ENCODE measurements around the gene TCF3.
"Not testable (repeated sequence)": the region's sequence is repeated elsewhere in the genome, so short reads cannot be mapped to it uniquely, and the experiment has no call there.

The TCF3 gene

DNA sequence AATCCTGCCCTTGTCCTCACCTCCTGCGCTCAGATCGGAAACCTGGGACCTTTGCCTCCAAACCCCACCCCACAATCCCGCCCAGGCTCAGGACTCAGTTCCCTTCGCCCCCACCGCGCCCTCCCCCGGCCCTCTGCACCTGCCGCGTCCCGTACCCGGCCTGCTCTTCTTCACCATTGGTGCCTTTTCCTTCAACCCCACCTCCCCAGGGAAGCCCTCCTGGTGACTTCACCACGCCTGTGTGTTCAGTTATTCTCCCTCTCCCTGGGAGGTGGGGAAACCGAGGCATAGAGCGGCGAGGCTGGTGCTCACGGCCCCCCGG is 19.3 kb upstream of the TCF3 start:
- TF ChIP-seq CTCF (IDR thresholded peaks at IDR 0.05; ENCODE audit: low read depth, low read length) = no peak
- DNase-seq (ENCODE audit: extremely low read depth, low read depth) = no peak

DNA sequence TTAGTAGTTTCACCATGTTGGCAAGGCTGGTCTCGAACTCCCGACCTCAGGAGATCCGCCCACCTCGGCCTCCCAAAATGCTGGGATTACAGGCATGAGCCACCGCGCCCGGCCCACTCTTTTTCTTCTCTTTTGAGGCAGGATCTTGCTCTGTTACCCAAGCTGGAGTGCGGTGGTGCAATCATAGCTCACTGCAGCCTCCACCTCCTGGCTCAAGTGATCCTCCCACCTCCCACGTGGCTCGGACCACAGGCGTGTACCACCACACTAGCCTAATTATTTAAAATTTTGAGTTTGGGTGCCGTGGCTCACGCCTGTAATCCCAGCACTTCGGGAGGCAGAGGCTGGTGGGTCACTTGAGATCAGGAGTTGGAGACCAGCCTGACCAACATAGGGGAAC is 18.3 kb upstream of the TCF3 start:
- DNase-seq (ENCODE audit: extremely low read depth, low read depth) = not testable (repeated sequence)

DNA sequence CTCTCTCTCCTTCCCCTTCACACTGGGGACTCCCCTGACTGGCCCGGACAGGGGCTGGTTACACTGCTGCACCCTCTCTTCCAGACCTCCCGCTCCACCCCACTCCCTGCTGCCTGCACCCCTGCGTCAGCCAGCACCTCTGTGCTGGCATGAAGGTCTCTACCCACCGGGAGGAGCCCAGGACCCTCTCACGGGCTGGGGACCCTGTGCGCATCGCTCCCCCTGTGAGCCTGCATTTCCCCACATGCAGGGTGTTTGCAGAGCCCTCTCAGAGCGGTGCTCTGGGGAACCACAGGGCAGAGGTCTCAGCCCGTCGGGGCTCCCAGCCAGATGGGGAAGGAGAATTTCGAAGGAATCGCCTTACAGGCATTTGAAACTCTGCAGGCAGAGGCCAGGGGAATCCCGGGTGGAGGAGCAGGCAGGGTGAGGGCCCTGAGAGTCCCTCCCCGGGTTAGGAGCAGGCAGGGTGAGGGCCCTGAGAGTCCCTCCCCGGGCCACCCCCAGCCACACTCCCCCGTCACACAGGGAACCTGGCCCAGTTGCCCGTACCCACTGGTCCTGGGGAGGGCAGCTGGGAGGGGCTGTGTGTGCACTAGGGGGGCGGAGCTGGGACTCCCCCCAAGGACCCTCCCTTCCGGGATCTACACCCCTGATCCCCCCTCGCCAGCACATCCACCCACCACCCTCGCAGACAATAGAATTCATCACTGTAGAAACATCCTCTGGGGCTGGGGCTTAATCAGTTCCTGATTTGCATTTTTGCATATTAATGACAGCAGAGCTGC is 16.3 kb upstream of the TCF3 start:
- no peak for DNase-seq (ENCODE audit: extremely low read depth, low read depth)
- no peak for TF ChIP-seq CTCF (IDR thresholded peaks at IDR 0.05; ENCODE audit: low read depth, low read length)

DNA sequence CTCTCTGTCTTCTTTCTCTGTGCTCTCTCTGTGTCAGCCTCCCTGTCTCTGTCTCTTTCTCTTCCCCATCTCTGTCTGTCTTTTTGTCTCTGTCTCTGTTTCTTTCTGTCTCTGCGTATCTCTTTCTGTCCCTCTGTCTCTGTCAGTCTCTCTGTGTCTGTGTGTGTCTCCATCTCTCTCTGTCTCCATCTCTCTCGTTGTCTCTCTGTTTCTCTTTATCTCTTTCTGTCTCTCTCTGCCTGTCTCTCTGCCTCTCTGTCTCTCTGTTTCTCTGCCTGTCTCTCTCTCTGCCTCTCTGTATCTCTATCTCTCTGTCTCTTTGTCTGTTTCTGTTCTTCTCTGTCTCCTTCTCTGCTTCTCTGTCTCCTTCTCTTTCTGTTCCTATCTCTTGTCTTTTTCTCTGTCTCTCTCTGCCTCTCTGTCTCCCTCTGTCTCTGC is 15.7 kb upstream of the TCF3 start:
- DNase-seq (ENCODE audit: extremely low read depth, low read depth) = no peak
- TF ChIP-seq CTCF (IDR thresholded peaks at IDR 0.05; ENCODE audit: low read depth, low read length) = no peak

GRCh38 chr19:1665565-1666047 is 13.2 kb upstream of the TCF3 start:
- DNase-seq (ENCODE audit: extremely low read depth, low read depth) = no peak
- TF ChIP-seq CTCF (IDR thresholded peaks at IDR 0.05; ENCODE audit: low read depth, low read length) = no peak

GRCh38 chr19:1663852-1664251 is 11.4 kb upstream of the TCF3 start:
- no peak for DNase-seq (ENCODE audit: extremely low read depth, low read depth)
- no peak for TF ChIP-seq CTCF (IDR thresholded peaks at IDR 0.05; ENCODE audit: low read depth, low read length)

- not testable (repeated sequence) for DNase-seq (ENCODE audit: extremely low read depth, low read depth)
These were observed 10.8 kb upstream of the TCF3 start for GRCh38 chr19:1663227-1663626.

- DNase-seq (ENCODE audit: extremely low read depth, low read depth) = no peak
- TF ChIP-seq CTCF (IDR thresholded peaks at IDR 0.05; ENCODE audit: low read depth, low read length) = no peak
These were observed 9.6 kb upstream of the TCF3 start for GRCh38 chr19:1661995-1662394.

Data from AG09319 (cell line).